Trophoblast cell (in vitro differentiated cells and primary cell): ENCODE results near the gene MFAP4.

Experiments used
- DNase-seq, 2 donors: peaks; one replicate each; pipeline ENCODE4 v3.0.0-alpha.2; 2016
- H2AFZ ChIP-seq: 2 replicates; pipeline ENCODE4 v1.6.1; 2013; ENCODE audit warnings: low read length, moderate library complexity, mild to moderate bottlenecking; ENCODE audit not compliant: insufficient read depth, poor library complexity
- H2AK5ac ChIP-seq: 2 replicates; pipeline ENCODE4 v1.6.1; 2013; ENCODE audit warnings: mild to moderate bottlenecking, low read length
- H2BK120ac ChIP-seq: 2 replicates; pipeline ENCODE4 v1.6.1; 2013; ENCODE audit warnings: low read length, mild to moderate bottlenecking, moderate library complexity; ENCODE audit not compliant: insufficient read depth, poor library complexity
- H2BK12ac ChIP-seq: 2 replicates; pipeline ENCODE4 v1.6.1; 2013; ENCODE audit warnings: mild to moderate bottlenecking, low read length, moderate library complexity
- H2BK5ac ChIP-seq: 2 replicates; pipeline ENCODE4 v1.6.1; 2013; ENCODE audit warnings: low read length, low read depth, moderate library complexity, mild to moderate bottlenecking; ENCODE audit not compliant: poor library complexity
- H3K14ac ChIP-seq: 2 replicates; pipeline ENCODE4 v1.6.1; 2013; ENCODE audit warnings: mild to moderate bottlenecking, low read length
- H3K18ac ChIP-seq: 2 replicates; pipeline ENCODE4 v1.6.1; 2013; ENCODE audit warnings: mild to moderate bottlenecking, low read length
- H3K23ac ChIP-seq: 2 replicates; pipeline ENCODE4 v1.6.1; 2013; ENCODE audit warnings: low read length
- H3K27ac ChIP-seq: 2 replicates; pipeline ENCODE4 v1.5.1; 2013; ENCODE audit warnings: low read depth, mild to moderate bottlenecking, inconsistent platforms, low read length, moderate library complexity
- H3K27me3 ChIP-seq: 2 replicates; pipeline ENCODE4 v1.6.1; 2013; ENCODE audit warnings: inconsistent platforms, mild to moderate bottlenecking, low read length, moderate library complexity; ENCODE audit not compliant: insufficient read depth
- H3K36me3 ChIP-seq, 2 experiments: 1 replicate in 1 of 2; 2 replicates in 1 of 2; pipeline ENCODE4 v1.6.1; 2013; ENCODE audit warnings: low read length in 2 of 2, mild to moderate bottlenecking in 2 of 2, moderate library complexity in 1 of 2; ENCODE audit not compliant: insufficient read depth in 2 of 2, control insufficient read depth in 1 of 2
- H3K4ac ChIP-seq: 2 replicates; pipeline ENCODE4 v1.6.1; 2013; ENCODE audit warnings: low read depth, mild to moderate bottlenecking, low read length, moderate library complexity
- H3K4me1 ChIP-seq, 2 experiments: 1 replicate in 1 of 2; 2 replicates in 1 of 2; pipeline ENCODE4 v1.6.1; 2013; ENCODE audit warnings: low read length in 2 of 2, mild to moderate bottlenecking in 2 of 2, moderate library complexity in 1 of 2; ENCODE audit not compliant: insufficient read depth in 2 of 2, control insufficient read depth in 1 of 2
- H3K4me2 ChIP-seq: 2 replicates; pipeline ENCODE4 v1.6.1; 2013; ENCODE audit warnings: inconsistent platforms, mild to moderate bottlenecking, low read length, moderate library complexity
- H3K4me3 ChIP-seq: 2 replicates; pipeline ENCODE4 v1.5.1; 2013; ENCODE audit warnings: mild to moderate bottlenecking, low read depth, low read length, inconsistent platforms
- H3K79me1 ChIP-seq: one replicate; pipeline ENCODE4 v1.6.1; 2013; ENCODE audit warnings: low read length
- H3K79me2 ChIP-seq: 2 replicates; pipeline ENCODE4 v1.6.1; 2013; ENCODE audit warnings: low read length, mild to moderate bottlenecking; ENCODE audit not compliant: control insufficient read depth, insufficient read depth, poor library complexity
- H3K9ac ChIP-seq: 2 replicates; pipeline ENCODE4 v1.6.1; 2013; ENCODE audit warnings: mild to moderate bottlenecking, low read length
- H3K9me3 ChIP-seq: 2 replicates; pipeline ENCODE4 v1.6.1; 2013; ENCODE audit warnings: low read depth, mild to moderate bottlenecking, control low read depth, inconsistent platforms, low read length; ENCODE audit not compliant: insufficient read depth
- H4K12ac ChIP-seq: 2 replicates; pipeline ENCODE4 v1.6.1; 2013; ENCODE audit warnings: low read depth, mild to moderate bottlenecking, low read length, moderate library complexity
- H4K8ac ChIP-seq: 2 replicates; pipeline ENCODE4 v1.6.1; 2013; ENCODE audit warnings: low read depth, mild to moderate bottlenecking, low read length, moderate library complexity
- H4K91ac ChIP-seq: one replicate; pipeline ENCODE4 v1.6.1; 2013; ENCODE audit warnings: low read depth, mild to moderate bottlenecking, low read length, moderate library complexity
- WGBS: extraction: QIAGEN DNeasy Blood & Tissue Kit; methylation state at CpG from one replicate; pipeline ENCODE4 v1.1.7; 2013; ENCODE audit warnings: missing lambda C conversion rate; ENCODE audit not compliant: insufficient read length, insufficient coverage; ENCODE audit errors: extremely low coverage; 5-methylcytosine and 5-hydroxymethylcytosine counted together

The MFAP4 gene

GRCh38 chr17:19347323-19348080 is 39.5 kb downstream of the MFAP4 start:
- H4K8ac ChIP-seq, result no peak overlapping the region
- no peak overlapping the region for H4K12ac ChIP-seq
- H3K23ac ChIP-seq, result no peak overlapping the region
- H2BK5ac ChIP-seq, result no peak overlapping the region
- H3K9me3 ChIP-seq, result no peaks in the 10 kb centered on the region
- H3K27ac ChIP-seq, result no peak overlapping the region
- no peak overlapping the region for H3K14ac ChIP-seq
- H3K27me3 ChIP-seq, result no peaks in the 10 kb centered on the region
- DNase-seq, result no peak
- no peaks in the 10 kb centered on the region for H3K36me3 ChIP-seq
- H4K91ac ChIP-seq, result no peak overlapping the region
- peaks cover under 1% of the 10 kb centered on the region for H3K79me1 ChIP-seq
- no peaks in the 10 kb centered on the region for H3K79me2 ChIP-seq
- no peak overlapping the region for H3K18ac ChIP-seq
- no peak overlapping the region for H3K4me2 ChIP-seq
- no CpG with 5 or more reads among the region's 13 CpGs for WGBS
- H3K4me3 ChIP-seq, result no peak overlapping the region
- H2AFZ ChIP-seq, result no peak overlapping the region
- H3K4me1 ChIP-seq, result peaks cover 2 to 8% of the 10 kb centered on the region in 2 experiments
- no peak overlapping the region for H3K4ac ChIP-seq
- no peak overlapping the region for H2BK12ac ChIP-seq
- no peak overlapping the region for H2AK5ac ChIP-seq
- no peak overlapping the region for H2BK120ac ChIP-seq
- H3K9ac ChIP-seq, result no peak overlapping the region

GRCh38 chr17:19346351-19347255 is 40.4 kb downstream of the MFAP4 start:
- Histone ChIP-seq H3K4me2 (no peak overlapping the region), H3K27ac (no peak overlapping the region), H3K36me3 (no peaks in the 10 kb centered on the region), H3K4ac (no peak overlapping the region), H3K27me3 (no peaks in the 10 kb centered on the region), H3K4me3 (no peak overlapping the region), H2BK12ac (no peak overlapping the region), H4K91ac (no peak overlapping the region), H3K9ac (no peak overlapping the region), H3K79me1 (peaks cover 6% of the 10 kb centered on the region), H2AK5ac (no peak overlapping the region), H3K9me3 (no peaks in the 10 kb centered on the region), H4K12ac (no peak overlapping the region), H4K8ac (no peak overlapping the region), H2AFZ (no peak overlapping the region), H3K79me2 (no peaks in the 10 kb centered on the region), H2BK120ac (no peak overlapping the region), H3K14ac (no peak overlapping the region), H3K18ac (no peak overlapping the region), H3K4me1 (peaks cover 10 to 17% of the 10 kb centered on the region in 2 experiments), H3K23ac (no peak overlapping the region), H2BK5ac (no peak overlapping the region)
- no CpG with 5 or more reads among the region's 19 CpGs for WGBS
- DNase-seq, result no peak

- no peak overlapping the region for H2BK5ac ChIP-seq
- no peaks in the 10 kb centered on the region for H3K27me3 ChIP-seq
- H3K4me3 ChIP-seq, result no peak overlapping the region
- no peak overlapping the region for H4K8ac ChIP-seq
- no peak overlapping the region for H3K9ac ChIP-seq
- H2AK5ac ChIP-seq, result no peak overlapping the region
- peaks cover 6% of the 10 kb centered on the region for H3K79me1 ChIP-seq
- H3K4ac ChIP-seq, result no peak overlapping the region
- H3K36me3 ChIP-seq, result no peaks in the 10 kb centered on the region
- H4K91ac ChIP-seq, result no peak overlapping the region
- H3K79me2 ChIP-seq, result no peaks in the 10 kb centered on the region
- no CpG with 5 or more reads among the region's 13 CpGs for WGBS
- no peak overlapping the region for H3K23ac ChIP-seq
- no peak overlapping the region for H2AFZ ChIP-seq
- no peaks in the 10 kb centered on the region for H3K9me3 ChIP-seq
- H3K4me1 ChIP-seq, result peaks cover 16 to 21% of the 10 kb centered on the region in 2 experiments
- H3K4me2 ChIP-seq, result no peak overlapping the region
- no peak for DNase-seq
- H3K18ac ChIP-seq, result no peak overlapping the region
- H2BK120ac ChIP-seq, result no peak overlapping the region
- no peak overlapping the region for H3K27ac ChIP-seq
- no peak overlapping the region for H2BK12ac ChIP-seq
- H3K14ac ChIP-seq, result no peak overlapping the region
- H4K12ac ChIP-seq, result no peak overlapping the region
Observed at GRCh38 chr17:19345486-19346350, 41.3 kb downstream of the MFAP4 start.

- no CpG with 5 or more reads among the region's 7 CpGs for WGBS
- H3K4me2 ChIP-seq, result no peak overlapping the region
Observed at GRCh38 chr17:19345067-19345460, 41.9 kb downstream of the MFAP4 start.

More at GRCh38 chr17:19345067-19345460, 41.9 kb downstream of the MFAP4 start:
- no peak overlapping the region for H3K9ac ChIP-seq
- H2AFZ ChIP-seq, result no peak overlapping the region
- H4K8ac ChIP-seq, result no peak overlapping the region
- H3K14ac ChIP-seq, result no peak overlapping the region
- H3K36me3 ChIP-seq, result no peaks in the 10 kb centered on the region
- no peaks in the 10 kb centered on the region for H3K79me2 ChIP-seq
- no peak overlapping the region for H2BK120ac ChIP-seq
- no peaks in the 10 kb centered on the region for H3K27me3 ChIP-seq
- H3K4me1 ChIP-seq, result peaks cover 16 to 21% of the 10 kb centered on the region in 2 experiments
- no peak overlapping the region for H3K4me3 ChIP-seq
- no peak overlapping the region for H3K27ac ChIP-seq
- H4K91ac ChIP-seq, result no peak overlapping the region
- no peak for DNase-seq
- no peak overlapping the region for H2BK5ac ChIP-seq
- H3K79me1 ChIP-seq, result peaks cover 6% of the 10 kb centered on the region
- no peaks in the 10 kb centered on the region for H3K9me3 ChIP-seq
- H4K12ac ChIP-seq, result no peak overlapping the region
- no peak overlapping the region for H3K23ac ChIP-seq
- no peak overlapping the region for H2AK5ac ChIP-seq
- no peak overlapping the region for H3K4ac ChIP-seq
- no peak overlapping the region for H2BK12ac ChIP-seq
- no peak overlapping the region for H3K18ac ChIP-seq
